Endothelial cell (in vitro differentiated cells): ENCODE results near the gene ZNHIT2. TPM values are rescaled to one million over a fixed set of nuclear protein-coding genes. Genes with fewer than 3 reads are reported as not detected.

ENCODE experiments used
- DNase-seq: peaks from one replicate; pipeline ENCODE4 v3.0.0; 2021; ENCODE audit warnings: low spot score
- H3K27ac Mint-ChIP-seq: one replicate; pipeline ENCODE4 v1.8.0; 2021; ENCODE audit warnings: mixed read lengths, inconsistent platforms; ENCODE audit not compliant: unreplicated experiment
- H3K27me3 Mint-ChIP-seq: one replicate; pipeline ENCODE4 v1.8.0; 2021; ENCODE audit warnings: mild to moderate bottlenecking, moderate library complexity, mixed read lengths, inconsistent platforms; ENCODE audit not compliant: unreplicated experiment
- H3K36me3 Mint-ChIP-seq: one replicate; pipeline ENCODE4 v1.8.0; 2021; ENCODE audit warnings: mild to moderate bottlenecking, low read depth, mixed read lengths, inconsistent platforms; ENCODE audit not compliant: unreplicated experiment
- H3K4me1 Mint-ChIP-seq: one replicate; pipeline ENCODE4 v1.8.0; 2021; ENCODE audit warnings: mild to moderate bottlenecking, mixed read lengths, inconsistent platforms; ENCODE audit not compliant: unreplicated experiment
- H3K4me3 Mint-ChIP-seq: one replicate; pipeline ENCODE4 v1.8.0; 2021; ENCODE audit warnings: mild to moderate bottlenecking, mixed read lengths, inconsistent platforms; ENCODE audit not compliant: unreplicated experiment
- H3K9me3 Mint-ChIP-seq: one replicate; pipeline ENCODE4 v1.8.0; 2021; ENCODE audit warnings: mixed read lengths, inconsistent platforms; ENCODE audit not compliant: unreplicated experiment
- total RNA-seq: library from RNA; stranded (reverse); fragmentation: NEBNext Ultra II Directional; extraction: Animal tissue kit (Norgen Biotek cat#: 25700); gene quantifications from one replicate; pipeline ENCODE4 v1.2.1, GENCODE V29; 2021; ENCODE audit not compliant: unreplicated experiment
- TF ChIP-seq, protein P1 (sequence below): fragments of 200-600 bp; sonication (generic); IDR thresholded peaks from one replicate; pipeline ENCODE4 v1.5.0; 2021; ENCODE audit warnings: antibody characterized with exemption; ENCODE audit not compliant: unreplicated experiment

ZNHIT2 gene
- total RNA-seq, 1 donor from 2014 or later, result 6.0 TPM

- no peaks in the 10 kb centered on the region for H3K9me3 Mint-ChIP-seq
- H3K36me3 Mint-ChIP-seq, result peaks cover 16% of the 10 kb centered on the region
- H3K4me1 Mint-ChIP-seq, result peaks cover 6% of the 10 kb centered on the region
- DNase-seq, result peak; percentile 61
- peak overlapping the region; percentile 84 for H3K4me3 Mint-ChIP-seq
- peaks cover 22% of the 10 kb centered on the region for H3K27me3 Mint-ChIP-seq
- H3K27ac Mint-ChIP-seq, result no peak overlapping the region
- TF ChIP-seq, protein P1, sequence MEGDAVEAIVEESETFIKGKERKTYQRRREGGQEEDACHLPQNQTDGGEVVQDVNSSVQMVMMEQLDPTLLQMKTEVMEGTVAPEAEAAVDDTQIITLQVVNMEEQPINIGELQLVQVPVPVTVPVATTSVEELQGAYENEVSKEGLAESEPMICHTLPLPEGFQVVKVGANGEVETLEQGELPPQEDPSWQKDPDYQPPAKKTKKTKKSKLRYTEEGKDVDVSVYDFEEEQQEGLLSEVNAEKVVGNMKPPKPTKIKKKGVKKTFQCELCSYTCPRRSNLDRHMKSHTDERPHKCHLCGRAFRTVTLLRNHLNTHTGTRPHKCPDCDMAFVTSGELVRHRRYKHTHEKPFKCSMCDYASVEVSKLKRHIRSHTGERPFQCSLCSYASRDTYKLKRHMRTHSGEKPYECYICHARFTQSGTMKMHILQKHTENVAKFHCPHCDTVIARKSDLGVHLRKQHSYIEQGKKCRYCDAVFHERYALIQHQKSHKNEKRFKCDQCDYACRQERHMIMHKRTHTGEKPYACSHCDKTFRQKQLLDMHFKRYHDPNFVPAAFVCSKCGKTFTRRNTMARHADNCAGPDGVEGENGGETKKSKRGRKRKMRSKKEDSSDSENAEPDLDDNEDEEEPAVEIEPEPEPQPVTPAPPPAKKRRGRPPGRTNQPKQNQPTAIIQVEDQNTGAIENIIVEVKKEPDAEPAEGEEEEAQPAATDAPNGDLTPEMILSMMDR, result peak; percentile 82
Observed at GRCh38 chr11:65112546-65113360, 4.7 kb downstream of the ZNHIT2 start.

- peak within 1 kb of the TSS; percentile 93 for H3K4me3 Mint-ChIP-seq
- H3K27me3 Mint-ChIP-seq, result peaks cover 22% of the 10 kb centered on the region
Observed at GRCh38 chr11:65111744-65112545, 5.6 kb downstream of the ZNHIT2 start, which contains the start of gene TM7SF2. TSS of gene TM7SF2 (plus strand) at chr11:65111872. CDS start at chr11:65112016, 144 bp downstream.

GRCh38 chr11:65111159-65111743 is 6.2 kb downstream of the ZNHIT2 start:
- TF ChIP-seq, protein P1, result no peak
- H3K4me3 Mint-ChIP-seq, result peak overlapping the region; percentile 93
- peaks cover 6% of the 10 kb centered on the region for H3K4me1 Mint-ChIP-seq
- no peak overlapping the region for H3K27ac Mint-ChIP-seq
- H3K36me3 Mint-ChIP-seq, result peaks cover 20% of the 10 kb centered on the region
- DNase-seq, result no peak
- H3K9me3 Mint-ChIP-seq, result no peaks in the 10 kb centered on the region
- peaks cover 20% of the 10 kb centered on the region for H3K27me3 Mint-ChIP-seq

More at GRCh38 chr11:65111744-65112545, 5.6 kb downstream of the ZNHIT2 start, which contains the start of gene TM7SF2:
- H3K27ac Mint-ChIP-seq, result no peak within 1 kb of the TSS
- H3K9me3 Mint-ChIP-seq, result no peaks in the 10 kb centered on the region
- TF ChIP-seq, protein P1, result no peak
- H3K36me3 Mint-ChIP-seq, result peaks cover 16% of the 10 kb centered on the region
- peaks cover 6% of the 10 kb centered on the region for H3K4me1 Mint-ChIP-seq
- peak; percentile 91 for DNase-seq

DNA sequence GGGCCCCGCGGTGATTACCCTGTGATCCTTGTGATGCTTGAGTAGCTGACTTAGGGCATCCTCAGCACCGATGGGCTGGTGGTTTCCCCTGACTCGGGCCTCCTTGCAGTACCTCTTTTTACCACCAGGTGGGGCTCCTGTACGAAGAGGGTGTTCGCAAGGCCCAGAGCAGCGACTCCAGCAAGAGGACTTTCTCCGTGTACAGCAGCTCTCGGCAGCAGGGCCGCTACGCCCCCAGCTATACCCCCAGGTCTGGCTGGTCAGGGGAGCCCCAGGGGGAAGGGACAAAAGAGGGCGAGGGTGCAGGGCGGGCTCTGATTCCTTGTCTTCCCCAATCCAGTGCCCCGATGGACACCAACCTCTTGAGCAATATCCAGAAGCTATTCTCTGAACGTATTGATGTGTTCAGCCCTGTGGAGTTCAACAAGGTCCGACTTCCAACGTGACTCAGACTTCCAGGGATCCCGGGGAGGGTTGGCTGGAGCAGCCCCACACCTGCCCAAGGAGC is 7.1 kb downstream of the ZNHIT2 start:
- H3K27ac Mint-ChIP-seq, result no peak overlapping the region
- no peaks in the 10 kb centered on the region for H3K9me3 Mint-ChIP-seq
- TF ChIP-seq, protein P1, result peak; percentile 99
- H3K36me3 Mint-ChIP-seq, result peaks cover 28% of the 10 kb centered on the region
- DNase-seq, result peak; percentile 98
- H3K4me1 Mint-ChIP-seq, result peaks cover 9% of the 10 kb centered on the region
- H3K4me3 Mint-ChIP-seq, result no peak overlapping the region
- H3K27me3 Mint-ChIP-seq, result peaks cover 22% of the 10 kb centered on the region
